PC-3 (cell line): Measurements from ENCODE around the gene PLXNB2. TPM values are rescaled to one million over a fixed set of nuclear protein-coding genes. Genes with fewer than 3 reads are reported as not detected.

ENCODE experiments used
- ATAC-seq: fragments of 200-7000 bp; cut with Tn5 transposase; 2 replicates; pipeline ENCODE4 v1.9.1; 2020; ENCODE audit warnings: mild to moderate bottlenecking, moderate library complexity
- BruUV-seq: library from RNA; stranded (reverse); fragments of 400-500 nt; replicated peaks from 2 replicates; lab custom pipeline; 2021; lab: Mats Ljungman, UMichigan
- CTCF ChIA-PET: fragments of 300-600 bp; sonication (Branson Sonifier 250); formaldehyde crosslinking; loops from one replicate; lab custom pipeline; 2022; ENCODE audit warnings: antibody characterized with exemption; lab: Charles Lee
- POLR2A ChIA-PET: fragments of 300-600 bp; sonication (Branson Sonifier 250); formaldehyde crosslinking; loops from one replicate; lab custom pipeline; 2022; ENCODE audit warnings: antibody characterized with exemption; ENCODE audit not compliant: unreplicated experiment; lab: Charles Lee
- DNase-seq: peaks from one replicate; pipeline ENCODE4 v3.0.0-alpha.2; 2015
- H2AFZ ChIP-seq: fragments of 300-600 bp; sonication (generic); 2 replicates; pipeline ENCODE4 v1.6.0; 2016; ENCODE audit warnings: antibody characterized with exemption, low read length
- H3F3A ChIP-seq: fragments of 300-600 bp; sonication (generic); one replicate; pipeline ENCODE4 v1.6.0; 2017; ENCODE audit warnings: antibody characterized with exemption, low read length, control low read depth, mild to moderate bottlenecking; ENCODE audit not compliant: unreplicated experiment
- H3K27ac ChIP-seq: fragments of 300-600 bp; sonication (generic); 2 replicates; pipeline ENCODE4 v1.5.1; 2016; ENCODE audit warnings: mild to moderate bottlenecking, low read length
- H3K27me3 ChIP-seq: fragments of 300-600 bp; sonication (generic); 2 replicates; pipeline ENCODE4 v1.6.1; 2016; ENCODE audit warnings: low read length, mixed read lengths
- H3K36me3 ChIP-seq: fragments of 300-600 bp; sonication (generic); 2 replicates; pipeline ENCODE4 v1.6.1; 2016; ENCODE audit warnings: low read depth, mixed run types, low read length, mixed read lengths
- H3K4me1 ChIP-seq: fragments of 300-600 bp; sonication (generic); 2 replicates; pipeline ENCODE4 v1.5.1; 2016; ENCODE audit warnings: low read length; ENCODE audit not compliant: insufficient read depth
- H3K4me2 ChIP-seq: fragments of 300-600 bp; sonication (generic); 2 replicates; pipeline ENCODE4 v1.6.0; 2016; ENCODE audit warnings: low read length
- H3K4me3 ChIP-seq: fragments of 300-600 bp; sonication (generic); 2 replicates; pipeline ENCODE4 v1.5.1; 2016; ENCODE audit warnings: mild to moderate bottlenecking, low read length, mixed read lengths
- H3K79me2 ChIP-seq: fragments of 300-600 bp; sonication (generic); 2 replicates; pipeline ENCODE4 v1.6.1; 2017; ENCODE audit warnings: low read length, mixed read lengths
- H3K9ac ChIP-seq: fragments of 300-600 bp; sonication (generic); 2 replicates; pipeline ENCODE4 v1.6.0; 2016; ENCODE audit warnings: mild to moderate bottlenecking, low read length
- H3K9me2 ChIP-seq: fragments of 300-600 bp; sonication (generic); replicated peaks from 2 replicates; pipeline ENCODE4 v1.6.1; 2016; ENCODE audit warnings: mixed run types, low read length, mixed read lengths
- H3K9me3 ChIP-seq: fragments of 300-600 bp; sonication (generic); 2 replicates; pipeline ENCODE4 v1.6.1; 2016; ENCODE audit warnings: low read length, mixed read lengths
- H4K20me1 ChIP-seq: fragments of 300-600 bp; sonication (generic); 2 replicates; pipeline ENCODE4 v1.6.1; 2016; ENCODE audit warnings: low read length, mixed read lengths
- CTCF ChIP-seq: fragments of 300-600 bp; sonication (generic); conservative IDR thresholded peaks from 2 replicates; pipeline ENCODE4 v1.5.1; 2017; ENCODE audit warnings: antibody characterized with exemption, low read depth, mild to moderate bottlenecking, low read length
- EZH2 ChIP-seq: fragments of 300-600 bp; sonication (generic); IDR thresholded peaks from one replicate; pipeline ENCODE4 v1.6.1; 2017; ENCODE audit warnings: antibody characterized with exemption, mild to moderate bottlenecking, low read length; ENCODE audit not compliant: unreplicated experiment
- EZH2phosphoT487 ChIP-seq: fragments of 300-600 bp; sonication (generic); IDR thresholded peaks from 2 replicates; pipeline ENCODE4 v1.6.1; 2018; ENCODE audit warnings: mild to moderate bottlenecking, antibody characterized with exemption, low read length, borderline replicate concordance
- intact Hi-C: fragments of 100-400 bp; cut with micrococcal nuclease; formaldehyde crosslinking; loops from 2 replicates; pipeline ENCODE4 v1.9.0; 2023
- total RNA-seq: library from RNA; depleted of rRNA; stranded (reverse); fragments of >200 nt; gene quantifications from 2 replicates; pipeline ENCODE4 v1.2.3, GENCODE V29; 2014

The PLXNB2 gene
- total RNA-seq, 1 experiment from 2014 or later: 68.2 TPM

- BruUV-seq: TSS peak; percentile 66
- intact Hi-C loops: loop anchor here (1.0 kb wide), 1 partner anchor 22 kb away; no protein-coding TSS in a partner anchor
- Histone ChIP-seq H3F3A (no peaks in the 10 kb centered on the region), H3K9ac (peak overlapping the region; percentile 63), H3K36me3 (peaks cover 13% of the 10 kb centered on the region; the same call in 1 of the 2 replicates), H3K4me2 (peak overlapping the region; percentile 77), H3K27me3 (no peaks in the 10 kb centered on the region), H4K20me1 (no peaks in the 10 kb centered on the region), H3K27ac (peak overlapping the region; percentile 83), H2AFZ (no peak overlapping the region), H3K4me1 (peaks cover 16% of the 10 kb centered on the region), H3K79me2 (peaks cover 13% of the 10 kb centered on the region), H3K9me2 (no peaks in the 10 kb centered on the region), H3K4me3 (peak overlapping the region; percentile 49; the same call in 1 of the 2 replicates), H3K9me3 (no peaks in the 10 kb centered on the region)
- POLR2A ChIA-PET: interaction anchor here (0.7 to 0.9 kb wide), 2 partner anchors 11 to 25 kb away, joined by 3 to 6 read pairs; partner anchors contain the start of gene PLXNB2
- DNase-seq (peak; percentile 89), ATAC-seq (peak; percentile 90)
- CTCF ChIA-PET: interaction anchor here (0.7 kb wide), 1 partner anchor 135 kb away, joined by 3 read pairs; no protein-coding TSS in a partner anchor
- no peak for TF ChIP-seq EZH2
- TF ChIP-seq EZH2phosphoT487: no peak
- no peak for TF ChIP-seq CTCF
These were observed 24.9 kb downstream of the PLXNB2 start for GRCh38 chr22:50282361-50283155.

GRCh38 chr22:50281957-50282356 is 25.5 kb downstream of the PLXNB2 start:
- DNase-seq: peak; percentile 56
- H3K9me3 ChIP-seq: no peaks in the 10 kb centered on the region
- no peaks in the 10 kb centered on the region for H3K9me2 ChIP-seq
- peaks cover 16% of the 10 kb centered on the region for H3K4me1 ChIP-seq
- TF ChIP-seq EZH2phosphoT487: no peak
- TF ChIP-seq EZH2: no peak
- TF ChIP-seq CTCF: no peak
- no TSS peak for BruUV-seq
- H3K79me2 ChIP-seq: peaks cover 13% of the 10 kb centered on the region
- H3K4me3 ChIP-seq: peak overlapping the region; percentile 37; the same call in 1 of the 2 replicates
- H3K4me2 ChIP-seq: peak overlapping the region; percentile 77
- H3K9ac ChIP-seq: peak overlapping the region; percentile 63
- intact Hi-C loops: loop anchor here (1.0 kb wide), 1 partner anchor 22 kb away; no protein-coding TSS in a partner anchor
- no peaks in the 10 kb centered on the region for H3F3A ChIP-seq
- peak overlapping the region; percentile 83 for H3K27ac ChIP-seq
- ChIA-PET POLR2A (interaction anchor here (0.7 to 0.9 kb wide), 2 partner anchors 12 to 25 kb away, joined by 3 to 6 read pairs; partner anchors contain the start of gene PLXNB2), CTCF (no interaction called here)
- H3K36me3 ChIP-seq: peaks cover 16% of the 10 kb centered on the region; the same call in 1 of the 2 replicates
- peak; percentile 26 for ATAC-seq
- no peaks in the 10 kb centered on the region for H4K20me1 ChIP-seq
- H3K27me3 ChIP-seq: no peaks in the 10 kb centered on the region
- no peak overlapping the region for H2AFZ ChIP-seq
